GM15510 (cell line): ENCODE results near the gene FLOT1.

Experiments used
- POLR2A ChIP-seq: IDR thresholded peaks from 3 replicates; pipeline ENCODE4 v1.6.1; 2011; ENCODE audit warnings: borderline replicate concordance; ENCODE audit not compliant: insufficient read length; ENCODE audit errors: extremely low read depth

FLOT1 gene

DNA sequence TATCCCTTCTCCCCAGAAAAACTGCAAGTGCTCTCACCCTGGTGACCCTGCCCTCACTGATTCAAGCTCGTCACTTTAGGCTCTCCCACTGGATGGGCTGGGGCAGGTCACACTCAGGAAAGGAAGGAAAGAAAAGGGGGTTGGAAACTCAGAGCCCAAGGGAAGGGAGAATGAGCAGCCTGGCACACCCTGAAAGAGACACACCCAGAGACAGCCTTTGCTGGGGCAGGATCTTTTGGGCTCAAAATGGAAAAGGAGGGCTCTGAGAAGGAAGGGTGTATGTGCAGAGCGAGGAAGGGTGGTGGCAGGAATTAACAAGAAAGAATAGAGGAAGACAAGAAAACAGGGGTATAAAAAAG, 58.5 kb downstream of the FLOT1 start:
- TF ChIP-seq POLR2A = no peak

DNA sequence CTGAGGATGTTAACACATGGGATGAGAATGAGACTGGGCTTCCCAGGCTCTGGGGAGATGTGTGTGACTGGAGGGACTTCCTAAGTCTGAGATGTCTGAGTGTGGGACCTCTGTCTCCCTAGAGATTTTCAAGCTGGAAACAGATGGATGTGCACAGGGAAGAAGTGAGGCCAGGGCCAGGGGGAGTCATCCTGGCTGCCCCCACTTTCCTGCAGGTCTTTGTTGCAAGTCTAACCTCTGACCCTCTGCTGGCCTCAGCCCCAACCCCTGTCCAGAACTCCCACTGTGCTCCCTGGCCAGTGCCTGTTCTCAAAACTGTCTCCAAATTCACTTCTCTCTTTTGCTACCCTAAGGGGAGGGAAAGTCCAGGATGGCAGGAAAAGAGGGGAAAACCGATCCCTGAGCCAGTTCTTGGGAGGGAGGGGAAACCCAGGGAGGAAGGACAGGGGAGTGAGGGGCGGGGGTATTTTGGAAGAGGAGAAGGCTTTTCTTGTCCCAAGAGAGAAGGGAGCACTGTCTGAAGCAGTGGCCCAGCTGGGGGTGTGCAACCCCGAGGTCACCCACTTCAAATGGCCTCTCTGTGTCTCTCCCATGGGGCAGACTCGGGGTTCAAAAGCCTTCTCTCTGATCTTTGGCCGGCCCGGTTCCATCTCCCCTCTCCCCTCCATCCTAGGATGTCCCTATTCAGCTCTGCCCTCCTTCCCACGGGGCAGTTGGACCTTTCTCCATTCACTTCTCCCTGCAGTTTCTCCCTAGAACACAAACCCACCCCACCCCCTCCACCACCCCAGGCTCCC, 59.1 kb downstream of the FLOT1 start:
- no peak for TF ChIP-seq POLR2A

DNA sequence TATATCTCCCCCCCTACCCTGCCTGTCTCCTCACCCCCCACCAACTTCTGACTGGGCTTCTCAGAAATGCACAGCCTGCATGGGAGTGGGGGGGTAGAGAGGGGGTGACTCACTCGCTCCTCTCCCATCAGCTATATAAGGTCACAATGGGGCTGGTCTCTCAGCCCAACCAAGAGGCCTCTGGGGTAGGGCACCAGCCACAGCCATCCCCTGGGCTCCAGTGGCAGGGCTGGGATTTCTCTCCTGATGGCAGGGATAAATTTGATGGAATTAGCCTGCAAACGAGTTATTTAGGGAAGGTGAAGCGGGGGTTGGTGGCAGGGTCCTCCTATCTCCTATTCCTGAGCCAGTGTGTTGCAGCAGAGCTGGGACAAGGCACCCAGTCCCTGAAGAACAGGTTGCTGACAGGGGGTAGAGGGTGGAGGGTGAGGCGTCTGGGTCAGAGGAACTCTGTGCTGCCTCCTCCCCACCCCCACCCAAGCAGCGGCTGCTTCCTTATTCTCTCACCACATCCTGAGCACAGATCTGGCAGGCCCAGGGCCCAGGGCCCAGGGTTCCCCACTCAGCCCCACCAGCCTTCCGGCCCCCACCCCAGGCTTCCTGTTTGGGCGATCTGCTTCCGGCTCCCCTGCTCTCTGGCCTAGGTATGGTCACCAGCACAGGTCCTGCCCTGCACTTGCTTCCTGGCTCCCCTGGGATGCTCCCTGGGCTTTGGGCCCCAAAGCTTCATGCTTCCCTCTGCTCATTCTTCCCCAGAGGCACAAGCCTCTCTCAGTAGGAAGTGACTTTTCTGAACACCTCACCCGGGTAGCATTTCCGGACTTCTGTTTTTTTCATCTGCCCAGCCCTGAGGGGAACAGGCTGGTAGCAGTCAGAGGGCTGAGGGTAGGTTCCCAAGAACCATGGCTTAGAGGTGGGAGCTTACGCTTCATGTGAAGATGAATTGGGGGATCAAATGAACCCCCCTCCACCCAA, 60.1 kb downstream of the FLOT1 start:
- peak; percentile 77 for TF ChIP-seq POLR2A

DNA sequence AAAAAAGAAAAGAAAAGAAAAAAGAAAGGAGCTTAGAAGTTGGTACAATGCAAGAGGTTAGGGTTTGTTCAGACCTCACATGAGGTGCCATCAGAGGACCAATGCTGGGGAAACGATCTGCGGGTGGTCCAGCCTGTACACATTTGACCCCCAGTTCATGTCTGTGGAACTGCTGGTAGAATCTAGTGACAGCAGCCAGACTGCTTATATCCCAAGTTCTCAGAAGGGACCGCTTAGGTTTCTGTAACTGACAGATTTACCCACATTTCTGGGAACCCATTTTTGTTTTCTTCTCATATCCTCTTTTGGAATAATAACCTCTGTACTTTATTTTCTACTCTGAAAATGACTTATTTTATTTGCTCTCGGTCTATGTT, 60.7 kb downstream of the FLOT1 start:
- no peak for TF ChIP-seq POLR2A

DNA sequence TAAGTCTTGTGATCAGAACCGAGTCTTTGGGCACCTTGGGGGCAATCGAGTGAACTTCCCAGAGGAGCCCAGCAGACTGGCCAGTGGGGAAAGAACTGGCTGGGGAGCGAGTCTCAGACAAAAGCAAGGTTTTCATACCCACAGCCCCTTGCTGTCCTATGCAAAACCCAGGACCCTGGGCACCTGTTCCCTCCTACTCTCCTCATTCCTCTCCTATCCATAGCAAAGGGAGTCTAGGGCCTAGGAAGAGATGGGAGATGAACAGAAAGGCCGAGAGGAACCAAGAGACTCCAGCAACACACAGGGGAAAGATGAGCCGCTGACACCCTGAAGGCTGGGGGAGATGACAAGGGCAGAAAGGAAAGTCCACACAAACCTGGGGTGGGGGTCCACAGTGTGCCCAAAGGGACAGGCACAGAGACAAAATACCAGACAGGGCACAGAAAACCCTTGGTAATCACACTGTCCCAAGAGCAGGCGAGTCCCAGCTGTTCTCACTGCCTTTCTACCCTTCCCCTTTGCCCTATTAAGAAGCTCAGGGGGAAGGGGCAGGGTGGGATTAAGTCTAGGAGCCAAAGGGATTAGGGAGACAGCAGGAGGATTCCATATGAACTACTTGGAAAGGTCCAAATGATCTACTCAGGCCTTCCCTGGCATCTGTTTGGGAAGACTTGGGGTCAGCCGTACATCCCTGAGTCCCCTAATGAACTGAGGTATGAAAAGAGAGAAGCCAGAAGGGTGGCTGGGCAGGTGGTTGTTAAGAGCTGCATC, 62.5 kb downstream of the FLOT1 start:
- no peak for TF ChIP-seq POLR2A

DNA sequence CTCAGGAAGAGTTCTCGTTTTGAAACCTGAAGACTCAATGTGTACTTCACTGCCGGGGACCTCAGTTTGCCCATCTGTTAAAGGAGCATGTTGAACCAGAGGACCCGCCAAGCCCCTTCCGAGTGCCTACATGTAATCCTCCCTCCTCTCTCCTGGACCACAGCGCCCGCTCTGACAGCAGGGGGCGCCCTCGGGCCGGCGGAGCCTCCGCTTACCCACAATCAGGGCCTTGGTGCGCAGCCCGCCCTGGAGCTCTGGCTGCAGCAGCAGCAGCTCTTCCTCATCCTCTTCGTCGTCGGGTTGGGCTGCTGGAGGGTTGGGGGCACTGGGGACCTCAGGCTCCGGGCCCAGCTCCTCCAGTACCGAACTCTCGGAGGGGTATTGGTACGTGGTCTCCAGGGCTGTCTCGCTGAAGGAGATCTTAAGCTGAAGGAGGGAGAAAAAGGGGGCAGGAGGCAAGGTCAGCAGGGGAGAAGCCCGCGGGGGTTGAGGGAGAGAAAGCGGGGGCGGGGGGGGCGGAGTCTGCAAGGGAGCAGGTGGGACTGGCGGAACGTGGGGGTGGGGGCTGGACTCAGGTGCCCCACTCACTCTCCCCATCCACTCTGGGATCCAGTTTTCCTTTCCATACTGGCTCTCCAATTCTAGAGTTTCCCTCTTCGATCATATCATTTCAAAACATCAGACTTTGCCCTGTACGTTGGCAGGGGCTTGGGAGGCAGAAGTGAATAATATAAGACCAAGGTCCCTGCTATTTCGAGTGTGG, 63.3 kb downstream of the FLOT1 start:
- no peak for TF ChIP-seq POLR2A
